Measurements from ENCODE around the gene UHRF2.
"Not testable (repeated sequence)": the region's sequence is repeated elsewhere in the genome, so short reads cannot be mapped to it uniquely, and the experiment has no call there.

The UHRF2 gene

DNA sequence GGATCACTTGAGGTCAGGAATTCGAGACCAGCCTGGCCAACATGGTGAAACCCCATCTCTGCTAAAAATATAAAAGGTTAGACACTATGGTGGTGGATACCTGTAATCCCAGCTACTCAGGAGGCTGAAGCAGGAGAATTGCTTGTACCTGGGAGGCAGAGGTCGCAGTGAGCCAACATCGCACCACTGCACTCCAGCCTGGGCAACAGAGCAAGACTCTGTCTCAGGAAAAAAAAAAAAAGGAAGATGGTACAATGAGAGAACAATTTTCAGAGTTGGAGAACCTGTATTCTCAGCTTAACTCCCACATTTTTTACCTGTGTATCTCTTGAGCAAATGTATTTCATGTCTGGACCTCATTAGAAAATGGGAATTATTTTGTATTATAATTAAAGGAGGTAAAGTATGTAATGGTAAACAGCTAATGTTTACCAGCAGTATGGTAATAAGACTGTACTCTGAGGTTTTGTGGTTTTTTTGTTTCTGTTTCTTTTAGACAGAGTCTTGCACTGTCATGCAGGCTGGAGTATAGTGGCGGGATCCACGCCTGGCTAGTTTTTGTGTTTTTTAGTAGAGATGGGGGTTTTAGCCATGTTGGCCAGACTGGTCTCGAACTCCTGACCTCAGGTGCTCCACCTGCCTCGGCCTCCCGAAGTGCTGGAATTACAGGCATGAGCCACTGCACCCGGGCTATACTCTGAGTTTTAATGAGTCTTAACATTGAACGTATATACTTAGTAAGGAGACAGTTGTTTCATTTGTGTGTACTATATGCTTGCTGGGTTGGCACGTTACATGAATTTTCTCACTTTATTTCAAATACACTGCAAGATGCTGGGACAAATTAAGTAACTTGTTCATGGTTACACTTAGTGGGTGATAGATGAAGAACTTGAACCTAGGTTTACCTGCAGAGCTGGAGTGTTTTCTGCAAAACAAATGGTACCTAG, 16.2 kb downstream of the UHRF2 start:
- peak; percentile 30 for DNase-seq (ENCODE audit: low read depth)

DNA sequence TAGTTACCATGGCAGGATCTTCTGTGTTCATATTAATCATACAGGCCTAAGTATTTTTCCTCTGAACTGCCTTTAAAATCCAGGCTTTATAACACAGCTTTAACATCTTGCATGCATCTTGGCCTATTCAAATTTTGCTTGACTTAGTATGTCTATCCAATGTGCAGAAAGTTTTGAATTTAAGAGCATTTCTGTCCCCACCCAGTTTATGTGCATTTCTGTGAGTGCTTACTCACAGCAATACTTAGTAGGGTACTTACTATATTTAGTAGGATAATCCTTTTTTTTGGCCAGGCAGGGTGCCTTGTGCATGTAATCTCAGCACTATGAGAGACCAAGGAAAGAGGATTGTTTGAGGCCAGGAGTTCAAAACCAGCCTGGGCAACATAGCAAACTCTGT, 18.0 kb downstream of the UHRF2 start:
- no peak for DNase-seq (ENCODE audit: low read depth)

DNA sequence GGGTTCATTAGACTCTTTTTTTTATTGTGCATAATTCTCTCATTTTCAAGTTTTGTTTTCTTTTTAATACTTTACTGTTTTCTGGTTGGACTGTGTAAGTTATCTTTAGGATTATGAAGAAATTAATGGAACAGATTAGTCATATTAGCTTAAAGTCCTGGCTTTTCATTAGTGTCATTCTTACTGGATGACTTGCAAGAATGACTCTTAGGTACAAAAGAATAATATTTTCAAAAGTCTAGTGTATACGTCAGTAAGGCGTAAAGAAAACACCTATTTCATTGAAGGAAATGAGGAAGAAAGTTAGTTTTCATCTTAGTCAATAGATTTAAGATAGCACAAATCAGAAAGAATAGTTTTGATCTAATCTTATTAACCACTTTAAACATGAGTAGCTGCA, 20.4 kb downstream of the UHRF2 start:
- DNase-seq (ENCODE audit: low read depth): peak; percentile 61

DNA sequence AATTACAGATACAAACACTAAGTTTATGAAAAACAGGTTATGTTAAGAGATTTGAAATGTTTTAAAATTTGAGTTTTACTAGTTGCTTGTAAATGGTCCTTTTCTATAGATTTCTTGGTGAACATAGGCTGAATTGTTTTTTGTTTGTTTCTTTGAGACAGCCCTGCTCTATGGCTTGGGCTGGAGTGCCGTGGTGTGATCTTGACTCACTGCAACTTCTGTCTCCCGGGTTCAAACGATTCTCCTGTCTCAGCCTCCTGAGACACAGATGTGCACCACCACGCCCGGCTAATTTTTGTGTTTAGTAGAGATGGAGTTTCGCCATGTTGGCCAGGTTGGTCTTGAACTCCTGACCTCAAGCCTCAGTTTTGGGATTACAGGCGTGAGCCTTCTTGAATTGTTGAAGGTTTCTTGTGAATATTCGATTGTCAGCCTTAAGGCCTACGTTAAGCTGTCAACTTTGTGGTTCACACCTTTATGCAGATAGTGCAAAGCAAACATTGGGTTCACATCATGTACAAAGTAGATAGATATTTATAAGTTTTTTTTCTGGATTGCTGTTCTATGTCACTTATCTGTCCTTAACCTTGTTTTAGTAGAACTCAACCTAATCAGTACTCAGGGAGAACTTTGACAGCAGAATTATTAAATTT, 26.2 kb downstream of the UHRF2 start:
- DNase-seq (ENCODE audit: low read depth): no peak

DNA sequence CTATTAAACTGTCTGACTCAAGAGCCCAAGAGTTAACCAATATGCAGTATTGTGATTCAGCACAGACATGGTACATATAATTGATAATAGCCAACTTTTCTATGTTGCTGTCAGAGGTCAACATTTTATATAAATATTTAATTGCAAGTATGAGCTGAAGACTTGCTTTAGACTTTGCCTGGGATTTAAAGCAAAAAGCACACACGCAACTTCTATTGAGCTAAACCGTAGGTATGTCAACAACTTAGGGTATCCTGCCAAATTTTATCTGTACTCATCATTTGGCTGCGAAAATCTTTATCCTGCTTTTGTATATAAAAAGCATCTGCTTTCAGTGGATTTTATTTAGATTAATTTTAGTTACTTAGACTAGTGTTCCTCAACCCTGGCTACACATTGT, 27.4 kb downstream of the UHRF2 start:
- DNase-seq (ENCODE audit: low read depth): no peak

DNA sequence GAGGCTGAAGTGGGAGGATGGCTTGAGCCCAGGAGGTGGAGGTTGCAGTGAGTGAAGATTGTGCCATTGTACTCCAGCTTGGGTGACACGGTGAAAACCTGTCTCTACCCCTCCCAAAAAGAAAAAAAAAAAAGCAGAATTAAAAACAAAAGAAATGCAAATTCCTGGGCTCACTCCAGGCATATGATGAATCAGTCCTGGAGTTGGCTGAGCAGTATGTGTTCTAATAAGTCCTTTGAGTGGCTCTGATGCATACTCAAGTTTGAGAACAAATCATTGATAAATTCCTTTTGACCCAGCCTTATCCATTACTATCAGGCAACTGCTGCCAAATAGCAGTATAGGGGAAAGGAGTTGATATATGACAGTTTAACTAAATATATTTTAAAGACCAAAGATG, 28.3 kb downstream of the UHRF2 start:
- no peak for DNase-seq (ENCODE audit: low read depth)

DNA sequence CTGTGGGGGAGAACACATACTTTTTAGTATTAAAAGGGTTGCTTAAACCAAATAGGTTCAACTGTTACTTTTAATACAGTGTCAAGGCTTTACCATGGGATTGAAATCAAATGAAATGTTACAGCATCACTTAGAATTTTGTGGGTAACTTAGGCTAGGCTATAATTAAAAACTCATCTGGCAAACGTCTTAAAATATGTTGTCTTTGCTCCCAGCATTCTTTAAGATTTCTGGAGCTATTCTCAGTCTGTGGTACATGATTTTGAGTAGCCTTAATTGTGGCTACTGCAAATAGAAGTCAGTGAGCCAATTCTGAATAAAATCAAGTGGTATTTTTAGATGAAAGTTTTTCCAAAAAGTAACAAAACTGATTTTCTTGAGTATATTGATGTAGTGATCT, 30.7 kb downstream of the UHRF2 start:
- DNase-seq (ENCODE audit: low read depth): peak; percentile 35

DNA sequence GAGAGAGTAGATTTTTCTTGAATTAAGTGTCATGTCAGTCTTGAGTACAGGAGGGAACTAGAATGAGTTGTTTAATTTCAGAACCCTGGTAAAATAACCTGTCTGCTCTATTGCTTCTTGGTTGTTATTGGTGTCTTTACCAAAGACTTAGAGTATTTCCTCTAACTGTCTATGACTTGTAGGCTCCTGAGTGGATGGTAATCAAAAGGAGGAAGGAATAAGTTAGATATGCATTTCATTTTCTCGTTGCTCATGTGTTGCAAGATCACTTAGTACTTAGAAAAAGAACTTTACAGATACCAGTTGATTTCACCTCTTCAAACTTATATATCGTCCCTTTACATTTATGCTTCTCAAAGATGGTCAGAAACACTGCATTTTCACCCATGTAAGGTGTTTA, 31.1 kb downstream of the UHRF2 start:
- no peak for DNase-seq (ENCODE audit: low read depth)

DNA sequence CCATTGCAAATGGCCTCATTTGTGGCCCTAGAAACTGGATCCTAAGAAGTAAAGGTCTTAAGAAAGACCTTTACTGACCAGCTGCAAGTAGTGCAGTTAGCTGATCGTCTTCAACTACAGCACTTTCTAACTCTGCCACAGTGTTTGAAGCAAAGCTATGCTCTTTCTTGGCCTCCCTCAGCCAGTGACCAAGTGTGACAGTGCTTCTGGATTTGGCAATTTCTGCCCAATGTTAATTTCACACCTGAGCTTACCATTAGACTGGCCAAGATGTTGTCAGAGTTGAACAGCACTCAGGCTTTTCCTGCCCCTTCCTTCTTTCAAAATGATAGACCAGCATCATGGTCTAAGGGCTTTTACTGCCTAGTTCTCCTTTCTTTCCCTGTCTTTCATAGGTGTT, 36.1 kb downstream of the UHRF2 start:
- no peak for DNase-seq (ENCODE audit: low read depth)

DNA sequence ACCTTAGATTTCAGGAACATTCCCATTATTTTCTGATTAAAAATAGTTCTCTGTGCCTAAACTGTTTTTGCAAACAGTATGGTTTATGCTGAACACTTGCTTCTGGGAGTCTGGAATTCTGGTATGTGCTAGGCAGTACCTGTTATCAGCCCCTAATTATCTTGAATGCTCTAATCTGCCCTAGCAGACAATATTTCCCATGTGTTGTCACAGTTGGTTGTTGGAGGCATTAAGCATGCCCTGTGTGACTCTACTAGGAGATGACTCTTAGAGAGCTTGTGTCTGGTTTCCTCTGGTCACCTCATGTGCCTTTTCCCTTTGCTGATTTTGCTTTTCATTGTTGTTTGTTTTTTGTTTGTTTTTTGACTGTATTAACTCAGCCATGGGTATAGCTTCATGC, 36.6 kb downstream of the UHRF2 start:
- DNase-seq (ENCODE audit: low read depth): no peak

DNA sequence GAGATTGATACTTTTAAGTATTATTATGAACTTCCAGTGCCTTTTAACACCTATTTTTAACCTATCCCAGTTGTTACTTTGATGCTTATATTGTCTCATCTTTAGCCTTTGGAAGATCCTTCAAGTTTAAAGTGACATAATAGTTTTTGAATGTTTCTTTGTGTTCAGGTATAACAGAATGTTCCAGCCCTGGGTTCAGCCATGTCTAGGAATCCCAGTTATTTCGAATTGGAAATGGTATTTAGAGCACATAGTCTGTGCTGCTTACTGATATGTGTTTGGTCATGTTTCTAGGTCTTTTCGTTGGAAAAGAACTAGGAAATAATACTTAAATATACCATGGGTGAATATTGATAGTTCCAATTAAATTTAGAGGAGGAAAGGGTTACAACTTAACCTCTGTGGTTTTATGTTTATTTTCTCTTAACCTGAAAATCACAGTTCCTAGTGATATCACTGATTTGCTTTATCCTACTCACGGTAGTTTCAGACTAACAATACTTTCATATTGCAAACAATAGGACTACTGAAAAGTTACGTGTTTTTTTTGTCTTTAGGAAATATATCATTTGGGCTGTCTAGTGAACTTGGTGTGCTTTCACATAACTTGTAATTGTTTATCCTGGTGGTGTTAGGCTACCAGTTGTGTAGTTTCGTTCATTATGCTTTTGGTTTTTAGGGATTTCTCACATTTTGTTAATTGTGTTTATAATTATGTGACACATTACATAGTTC, 37.8 kb downstream of the UHRF2 start:
- no peak for DNase-seq (ENCODE audit: low read depth)

DNA sequence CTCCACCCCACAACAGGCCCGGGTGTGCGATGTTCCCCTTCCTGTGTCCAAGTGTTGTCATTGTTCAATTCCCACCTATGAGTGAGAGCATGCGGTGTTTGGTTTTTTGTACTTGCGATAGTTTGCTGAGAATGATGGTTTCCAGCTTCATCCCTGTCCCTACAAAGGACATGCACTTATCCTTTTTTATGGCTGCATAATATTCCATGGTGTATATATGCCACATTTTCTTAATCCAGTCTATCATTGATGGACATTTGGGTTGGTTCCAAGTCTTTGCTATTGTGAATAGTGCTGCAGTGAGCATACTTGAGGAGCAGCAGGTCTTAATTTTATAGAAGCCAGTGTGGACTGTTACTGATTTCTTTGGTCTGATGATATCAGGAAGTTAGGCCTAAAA, 42.3 kb downstream of the UHRF2 start:
- not testable (repeated sequence) for DNase-seq (ENCODE audit: low read depth)

DNA sequence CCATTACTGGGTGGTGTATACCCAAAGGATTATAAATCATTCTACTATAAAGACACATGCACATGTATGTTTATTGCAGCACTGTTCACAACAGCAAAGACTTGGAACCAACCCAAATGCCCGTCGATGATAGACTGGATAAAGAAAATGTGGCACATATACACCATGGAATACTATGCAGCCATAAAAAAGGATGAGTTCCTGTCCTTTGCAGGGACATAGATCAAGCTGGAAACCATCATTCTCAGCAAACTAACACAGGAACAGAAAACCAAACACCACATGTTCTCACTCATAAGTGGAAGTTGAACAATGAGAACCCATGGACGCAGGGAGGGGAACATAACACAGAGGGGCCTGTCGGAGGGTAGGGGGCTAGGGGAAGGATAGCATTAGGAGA, 45.7 kb downstream of the UHRF2 start:
- not testable (repeated sequence) for DNase-seq (ENCODE audit: low read depth)

DNA sequence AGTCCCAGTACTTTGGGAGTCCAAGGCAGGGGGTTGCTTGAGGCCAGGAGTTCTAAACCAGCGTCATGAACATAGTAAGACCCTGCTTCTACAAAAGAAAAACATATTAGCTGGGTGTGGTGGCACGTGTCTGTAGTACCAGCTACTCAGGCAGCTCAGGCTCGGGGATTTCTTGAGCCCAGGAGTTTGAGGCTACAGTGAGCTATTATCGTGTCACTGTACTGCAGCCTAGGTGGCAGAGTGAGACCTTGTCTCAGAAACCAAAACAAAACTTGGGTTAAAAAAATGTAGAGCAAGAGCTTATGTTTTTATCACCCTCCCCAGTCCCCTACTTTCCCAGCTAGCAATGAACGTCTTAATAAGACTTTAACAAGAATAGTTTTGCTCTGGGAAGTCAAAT, 46.7 kb downstream of the UHRF2 start:
- DNase-seq (ENCODE audit: low read depth): no peak

DNA sequence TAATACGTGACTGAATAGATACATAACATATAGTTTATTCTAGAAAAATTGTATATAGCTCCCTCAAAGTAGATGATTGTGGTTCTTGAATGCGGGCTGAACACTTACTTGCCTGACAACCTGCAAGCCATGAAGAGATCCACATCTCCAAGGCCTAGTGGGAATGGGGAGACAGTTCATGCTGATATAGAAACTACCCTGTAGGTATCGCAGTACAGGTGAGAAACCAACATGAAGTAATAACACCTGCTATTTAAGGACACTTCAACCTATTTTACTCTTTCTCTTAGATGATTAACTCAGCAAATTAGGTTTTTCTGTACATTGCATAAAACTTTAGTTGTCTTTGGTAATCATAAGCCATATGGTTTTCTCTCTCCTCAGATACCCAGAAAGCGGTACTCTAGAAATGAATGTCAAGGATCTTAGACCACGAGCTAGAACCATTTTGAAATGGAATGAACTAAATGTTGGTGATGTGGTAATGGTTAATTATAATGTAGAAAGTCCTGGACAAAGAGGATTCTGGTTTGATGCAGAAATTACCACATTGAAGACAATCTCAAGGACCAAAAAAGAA, 47.3 kb downstream of the UHRF2 start:
- no peak for DNase-seq (ENCODE audit: low read depth)

DNA sequence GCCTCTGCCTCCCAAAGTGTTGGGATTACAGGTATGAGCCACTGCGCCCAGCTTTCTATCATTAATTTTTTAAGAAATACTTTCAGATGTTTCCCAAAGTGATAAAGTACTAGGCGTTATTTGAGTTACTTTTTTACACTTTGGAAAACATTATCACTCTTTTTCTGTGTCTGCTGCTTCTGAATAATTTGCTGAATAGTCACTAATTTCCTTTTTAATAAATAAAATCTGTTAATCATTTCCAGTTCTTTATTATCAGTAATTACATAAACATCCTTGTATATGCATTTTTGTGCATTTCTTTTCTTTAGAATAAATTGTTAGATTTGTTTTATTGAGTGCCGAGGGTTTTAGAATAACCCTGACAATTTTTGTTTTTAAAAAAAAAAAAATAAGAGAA, 48.6 kb downstream of the UHRF2 start:
- no peak for DNase-seq (ENCODE audit: low read depth)

DNA sequence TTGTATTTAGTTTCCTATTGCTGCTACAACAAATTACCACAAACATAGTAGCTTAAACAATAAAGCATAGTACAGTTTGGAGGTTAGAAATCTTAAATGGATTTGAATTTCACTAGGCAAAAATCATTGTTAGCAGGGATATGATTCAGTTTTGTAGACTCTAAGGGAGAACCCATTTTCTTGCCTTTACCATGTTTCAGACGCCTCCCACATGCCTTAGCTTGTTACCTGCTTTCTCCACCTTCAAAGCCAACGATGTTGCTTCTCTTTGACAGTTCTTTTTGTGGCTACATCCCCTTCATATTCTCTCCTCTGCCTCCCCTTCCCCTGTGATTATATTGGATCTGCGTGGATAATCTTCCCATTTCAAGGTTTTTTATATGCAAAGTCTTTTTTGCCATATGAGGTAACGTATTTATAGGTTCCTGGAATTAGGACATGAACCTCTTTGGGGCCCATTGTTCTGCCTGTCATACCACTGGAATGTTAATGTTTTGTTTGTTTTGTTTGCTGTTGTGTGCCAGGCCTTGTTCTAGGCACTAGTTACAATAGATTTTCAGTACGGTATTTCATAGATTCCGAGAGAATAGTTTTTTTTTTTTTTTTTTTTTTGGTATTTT, 54.1 kb downstream of the UHRF2 start:
- DNase-seq (ENCODE audit: low read depth): peak; percentile 31

DNA sequence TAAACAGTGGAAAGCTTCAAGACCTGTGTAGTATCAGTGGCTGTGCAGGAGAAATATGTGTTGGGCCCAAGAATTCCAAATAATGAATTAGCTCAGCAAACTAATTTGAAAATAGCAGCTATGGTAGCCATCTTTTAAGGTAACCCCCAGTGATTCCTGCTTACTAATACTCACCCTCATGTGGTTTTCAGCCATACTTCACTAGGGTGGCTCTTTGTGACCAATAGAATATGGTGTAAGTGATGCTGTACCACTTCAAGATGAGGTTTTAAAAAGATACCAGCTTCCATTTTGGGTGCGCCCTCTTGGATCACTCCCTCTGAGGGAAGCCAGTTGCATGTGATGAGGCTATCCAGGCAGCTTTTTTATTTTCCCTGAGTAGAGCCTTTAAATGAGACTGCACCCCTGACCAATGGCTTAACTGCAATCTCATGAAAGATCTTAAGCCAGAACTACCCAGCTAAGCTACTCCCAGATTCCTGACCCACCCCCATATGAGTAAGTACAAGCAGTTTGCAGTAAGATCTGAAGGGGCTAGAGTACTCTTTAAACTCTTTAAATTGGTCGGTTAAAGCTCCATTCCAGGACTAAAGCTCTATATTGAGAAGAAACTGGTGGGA, 58.3 kb downstream of the UHRF2 start:
- no peak for DNase-seq (ENCODE audit: low read depth)

DNA sequence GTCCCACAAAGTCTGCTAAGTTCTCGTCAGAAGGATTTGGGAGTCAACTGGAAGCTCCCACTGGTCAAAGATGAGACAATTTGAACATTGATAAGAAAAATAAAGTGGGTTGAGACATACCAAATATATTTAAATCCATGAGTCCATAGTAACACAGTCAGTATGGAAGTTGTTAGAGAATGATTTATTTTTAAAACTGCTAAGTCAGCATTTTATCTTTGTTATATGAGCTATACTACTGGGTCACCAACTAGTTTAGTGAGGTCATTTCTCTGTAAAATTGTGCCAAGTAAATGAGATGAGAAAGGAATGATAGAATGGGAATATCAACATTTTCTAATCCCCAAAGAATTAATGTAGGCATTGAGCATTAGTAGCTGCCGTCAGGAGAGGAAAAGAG, 60.2 kb downstream of the UHRF2 start:
- no peak for DNase-seq (ENCODE audit: low read depth)

DNA sequence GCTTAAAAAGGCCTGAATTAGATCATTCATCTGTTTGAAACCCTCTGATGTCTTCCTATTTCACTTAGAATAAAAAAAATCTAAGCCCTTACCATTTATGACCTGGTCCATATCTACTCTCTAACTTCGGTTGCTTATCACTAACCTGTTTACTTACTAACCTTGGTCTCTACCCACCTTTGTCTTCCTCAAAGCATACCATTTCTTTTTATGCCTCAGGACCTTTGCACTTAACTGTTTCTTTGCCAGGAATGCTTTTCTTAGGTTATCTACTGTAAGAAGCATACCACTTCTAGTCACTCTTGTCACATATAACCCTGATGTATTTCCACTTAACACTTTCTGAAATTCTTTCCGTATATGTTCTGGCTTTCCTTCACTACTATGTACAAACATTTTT, 67.0 kb downstream of the UHRF2 start:
- no peak for DNase-seq (ENCODE audit: low read depth)

DNA sequence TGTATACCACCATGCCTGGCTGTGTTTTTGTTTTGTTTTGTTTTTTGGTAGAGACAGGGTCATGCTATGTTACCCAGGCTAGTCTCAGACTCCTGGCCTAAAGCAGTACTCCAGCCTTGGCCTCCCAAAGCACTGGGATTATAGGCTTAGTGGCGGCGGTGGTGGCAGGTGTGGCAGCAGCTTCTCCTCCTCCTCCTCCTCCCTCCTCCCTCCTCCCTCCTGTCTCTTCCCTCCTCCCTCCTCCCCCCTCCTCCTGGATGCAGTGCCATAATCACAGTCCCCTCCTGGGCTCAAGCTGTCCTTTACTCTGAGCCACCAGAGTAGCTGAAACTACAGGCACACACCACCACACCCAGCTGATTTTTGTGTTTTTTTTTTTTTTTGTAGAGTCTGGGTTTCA, 71.2 kb downstream of the UHRF2 start:
- DNase-seq (ENCODE audit: low read depth): no peak

DNA sequence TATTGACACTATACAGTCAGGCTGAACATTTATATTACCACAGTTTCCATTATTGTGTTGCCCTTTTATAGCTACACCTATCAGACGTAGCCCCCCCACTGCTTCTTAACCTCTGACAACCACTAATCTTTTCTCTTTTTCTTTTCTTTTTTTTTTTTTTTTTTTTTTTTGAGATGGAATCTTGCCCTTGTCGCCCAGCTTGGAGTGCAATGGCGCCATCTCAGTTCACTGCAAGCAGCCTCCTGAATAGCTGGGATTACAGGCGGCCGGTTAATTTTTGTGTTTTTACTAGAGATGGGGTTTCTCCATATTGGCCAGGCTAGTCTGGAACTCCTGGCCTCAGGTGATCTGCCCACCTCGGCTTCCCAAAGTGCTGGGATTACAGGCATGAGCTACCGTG, 75.4 kb downstream of the UHRF2 start:
- DNase-seq (ENCODE audit: low read depth): no peak

Measured in fibroblast of gingiva (primary cell).